GM12874 (cell line): Measurements from ENCODE around the gene PGAP2.

Experiments used
- TF ChIP-seq, protein P1 (sequence below): IDR thresholded peaks from 2 replicates; pipeline ENCODE4 v1.5.1; 2011; ENCODE audit warnings: low read depth, mild to moderate bottlenecking, control low read depth, low read length, moderate library complexity; ENCODE audit not compliant: insufficient read depth

The PGAP2 gene

DNA sequence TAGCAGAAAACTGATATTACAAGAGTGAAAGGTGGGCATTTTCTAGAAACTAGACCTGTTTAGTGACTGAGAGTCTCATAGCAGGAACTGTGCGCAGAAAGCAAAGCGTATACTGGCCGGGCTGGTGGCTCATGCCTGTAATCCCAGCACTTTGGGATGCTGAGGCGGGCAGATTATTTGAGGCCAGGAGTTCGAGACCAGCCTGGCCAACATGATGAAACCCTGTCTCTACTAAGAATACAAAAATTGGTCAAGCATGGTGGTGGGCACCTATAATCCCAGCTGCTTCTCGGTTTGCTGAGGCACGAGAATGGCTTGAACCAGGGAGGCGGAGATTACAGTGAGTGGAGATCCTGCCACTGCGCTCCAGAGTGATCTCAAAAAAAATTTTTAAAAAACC lies 9.2 kb upstream of the PGAP2 start:
- TF ChIP-seq, protein P1, sequence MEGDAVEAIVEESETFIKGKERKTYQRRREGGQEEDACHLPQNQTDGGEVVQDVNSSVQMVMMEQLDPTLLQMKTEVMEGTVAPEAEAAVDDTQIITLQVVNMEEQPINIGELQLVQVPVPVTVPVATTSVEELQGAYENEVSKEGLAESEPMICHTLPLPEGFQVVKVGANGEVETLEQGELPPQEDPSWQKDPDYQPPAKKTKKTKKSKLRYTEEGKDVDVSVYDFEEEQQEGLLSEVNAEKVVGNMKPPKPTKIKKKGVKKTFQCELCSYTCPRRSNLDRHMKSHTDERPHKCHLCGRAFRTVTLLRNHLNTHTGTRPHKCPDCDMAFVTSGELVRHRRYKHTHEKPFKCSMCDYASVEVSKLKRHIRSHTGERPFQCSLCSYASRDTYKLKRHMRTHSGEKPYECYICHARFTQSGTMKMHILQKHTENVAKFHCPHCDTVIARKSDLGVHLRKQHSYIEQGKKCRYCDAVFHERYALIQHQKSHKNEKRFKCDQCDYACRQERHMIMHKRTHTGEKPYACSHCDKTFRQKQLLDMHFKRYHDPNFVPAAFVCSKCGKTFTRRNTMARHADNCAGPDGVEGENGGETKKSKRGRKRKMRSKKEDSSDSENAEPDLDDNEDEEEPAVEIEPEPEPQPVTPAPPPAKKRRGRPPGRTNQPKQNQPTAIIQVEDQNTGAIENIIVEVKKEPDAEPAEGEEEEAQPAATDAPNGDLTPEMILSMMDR: no peak

DNA sequence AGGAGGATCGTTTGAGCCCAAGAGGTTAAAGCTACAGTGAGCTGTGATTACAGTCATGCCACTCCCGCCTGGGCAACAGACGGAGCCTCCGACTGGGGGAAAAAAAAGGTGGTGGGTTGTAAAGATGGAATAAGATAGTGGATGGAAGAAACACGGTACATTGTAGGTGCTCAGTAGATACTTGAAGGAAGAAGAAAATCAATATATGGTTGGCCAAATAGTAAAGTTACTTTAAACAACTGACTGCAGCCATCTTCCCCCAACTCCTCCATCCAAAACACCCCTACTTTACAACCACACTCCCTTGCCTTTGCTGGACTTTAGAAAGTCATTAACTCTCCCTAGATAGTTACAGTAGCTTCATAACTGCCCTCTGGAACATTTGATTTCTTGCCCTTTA lies 8.5 kb upstream of the PGAP2 start:
- TF ChIP-seq, protein P1: no peak

DNA sequence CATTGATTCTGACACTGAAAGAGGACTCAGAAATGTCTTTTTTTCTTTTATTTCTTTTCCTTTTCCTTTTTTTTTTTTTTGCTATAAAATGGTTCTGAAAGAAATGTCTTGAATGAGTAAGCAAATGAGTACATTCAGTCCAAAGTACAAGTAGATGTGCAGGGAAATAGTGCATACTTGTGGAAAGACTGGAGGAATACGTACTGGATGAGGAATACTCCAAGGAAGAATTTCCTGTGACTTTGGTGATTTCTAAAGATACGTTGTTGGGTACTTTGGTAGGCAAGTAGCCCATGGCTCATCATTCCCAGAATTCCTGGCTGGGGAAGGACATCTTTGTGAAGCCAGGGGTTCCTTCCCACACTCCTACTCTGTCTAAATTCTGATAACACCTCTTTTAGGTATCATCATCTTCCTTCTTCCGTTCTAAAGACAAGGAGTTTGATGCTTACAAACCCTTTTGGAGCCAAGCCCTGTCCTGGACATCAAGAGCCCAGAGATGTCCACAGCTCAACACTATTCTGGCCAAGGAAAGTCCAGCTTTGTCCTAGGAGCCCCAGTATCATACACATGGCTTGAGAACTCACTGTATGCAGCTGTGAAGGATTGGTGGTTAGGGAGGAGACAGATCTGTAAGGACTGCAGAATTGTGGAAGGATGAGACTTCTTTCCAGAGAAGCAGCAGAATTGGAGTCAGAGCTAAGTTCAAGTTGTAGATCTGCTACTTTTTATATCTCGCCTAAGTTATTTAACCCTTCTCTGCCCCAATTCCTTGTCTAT lies 6.2 kb upstream of the PGAP2 start:
- TF ChIP-seq, protein P1: no peak

DNA sequence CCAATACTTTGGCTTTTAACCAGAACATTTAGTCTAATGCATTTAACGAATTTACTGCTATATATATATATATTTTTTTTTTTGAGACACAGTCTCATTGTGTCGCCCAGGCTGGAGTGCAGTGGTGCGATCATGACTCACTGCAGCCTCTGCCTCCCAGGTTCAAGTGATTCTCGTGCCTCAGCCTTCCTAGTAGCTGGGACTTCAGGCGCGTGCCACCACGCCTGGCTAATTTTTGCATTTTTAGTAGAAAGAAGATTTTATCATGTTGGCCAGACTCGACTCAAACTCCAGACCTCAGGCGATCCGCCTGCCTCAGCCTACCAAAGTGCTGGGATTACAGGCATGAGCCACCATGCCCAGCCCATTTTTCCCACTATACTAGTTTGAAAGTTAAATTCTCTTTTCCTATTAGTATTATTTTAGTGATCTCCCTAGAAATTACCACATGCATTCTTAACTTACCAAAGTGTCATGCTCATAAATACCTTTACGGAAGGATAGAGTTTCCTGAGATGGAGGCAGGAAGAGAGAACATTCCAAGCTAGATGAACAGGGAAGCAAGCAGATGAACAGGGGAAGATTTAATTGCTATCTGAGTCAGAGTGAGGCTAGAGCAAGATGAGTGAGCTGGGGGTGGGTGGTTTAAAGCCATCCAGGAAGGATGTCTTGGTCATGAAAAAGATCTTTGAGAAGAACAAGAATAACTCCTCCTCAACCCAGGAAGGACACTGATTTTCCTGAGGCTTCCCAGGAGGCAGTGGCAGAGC lies 4.4 kb upstream of the PGAP2 start:
- TF ChIP-seq, protein P1: no peak

DNA sequence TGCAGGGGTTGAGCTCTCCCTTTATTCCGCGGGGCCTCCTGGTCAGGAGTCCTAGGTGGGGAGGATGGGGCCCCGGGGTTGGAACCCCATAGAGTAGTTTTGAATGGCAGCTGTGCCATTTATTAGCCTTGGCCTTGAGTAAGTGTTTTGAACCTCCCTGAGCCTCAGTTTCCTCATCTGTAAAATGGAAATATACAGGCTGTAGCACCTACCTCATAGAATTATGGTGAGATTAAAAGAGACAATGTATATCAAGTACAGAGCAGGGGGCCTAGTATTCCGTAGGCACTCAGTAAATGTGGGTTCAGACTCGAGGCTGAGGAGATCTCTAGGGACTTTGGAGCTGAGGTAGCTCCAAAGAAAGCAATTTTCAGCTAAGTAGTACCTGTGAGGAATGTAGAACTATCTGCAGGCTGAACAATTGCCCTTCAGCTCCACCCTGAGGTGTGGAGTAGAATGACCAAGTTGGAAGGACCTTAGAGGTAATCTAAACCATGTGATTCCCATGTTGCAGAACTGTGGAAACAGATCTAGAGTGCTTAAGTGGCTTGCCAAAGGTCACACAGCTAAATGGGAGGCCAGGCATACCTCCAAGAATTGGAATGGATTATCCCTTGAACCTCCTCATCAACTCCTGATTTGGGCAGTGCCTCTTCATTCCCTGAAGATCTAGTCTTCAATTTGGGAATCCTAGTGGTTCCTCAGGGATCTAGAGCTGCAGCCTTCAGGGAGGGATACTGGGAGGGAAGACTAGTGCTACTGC lies 682 bp downstream of the PGAP2 start:
- TF ChIP-seq, protein P1: peak; percentile 52

DNA sequence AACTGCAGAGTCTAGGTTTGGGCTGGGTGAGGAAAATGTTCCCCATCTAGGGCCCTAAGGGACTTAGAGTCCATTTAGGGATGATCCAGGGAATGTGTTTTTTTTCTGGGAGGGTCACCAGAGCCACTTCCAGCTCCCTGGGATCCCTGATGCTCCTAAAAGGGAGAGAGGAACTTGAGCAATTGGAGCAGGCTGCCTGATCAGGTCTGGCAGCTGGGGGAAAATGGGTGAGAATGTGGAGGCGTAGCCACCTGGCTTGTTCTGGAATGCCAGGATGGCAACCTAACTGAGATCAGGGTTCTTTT lies 1.2 kb downstream of the PGAP2 start:
- TF ChIP-seq, protein P1: no peak

DNA sequence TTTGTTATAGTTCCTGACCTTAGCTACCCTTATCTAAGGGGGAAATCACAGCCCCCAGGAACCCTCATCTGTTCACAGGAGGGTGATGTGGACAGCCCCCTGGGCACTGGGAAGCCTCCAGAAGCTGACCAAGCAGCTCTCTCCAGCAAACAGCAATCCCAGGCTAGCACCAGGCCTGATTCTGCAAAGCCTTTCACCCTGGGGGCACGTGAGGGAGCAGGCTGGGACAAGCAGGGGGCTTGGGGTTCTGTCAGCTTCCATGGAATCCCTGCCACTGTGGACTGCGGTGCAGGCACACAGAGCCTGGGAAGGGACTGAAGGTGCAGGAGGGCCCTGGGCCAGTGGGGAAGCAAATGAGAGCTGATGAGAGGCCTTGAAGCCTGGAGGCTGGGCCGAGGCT lies 2.1 kb downstream of the PGAP2 start:
- TF ChIP-seq, protein P1: no peak
